WERI-Rb-1 (cell line): ENCODE results near the gene FRA10AC1.

Experiments
- DNase-seq: peaks from one replicate; pipeline ENCODE4 v3.0.0-alpha.2; 2020
- H3K27ac ChIP-seq: fragments of 250-450 bp; sonication (Bioruptor Pico); 2 replicates; pipeline ENCODE4 v1.5.1; 2020; ENCODE audit warnings: mild to moderate bottlenecking, moderate library complexity
- H3K27me3 ChIP-seq: fragments of 250-450 bp; sonication (Bioruptor Pico); 2 replicates; pipeline ENCODE4 v1.5.1; 2021; ENCODE audit warnings: mild to moderate bottlenecking, low read depth, moderate library complexity; ENCODE audit not compliant: insufficient read depth, severe bottlenecking
- H3K36me3 ChIP-seq: fragments of 250-450 bp; sonication (Bioruptor Pico); 2 replicates; pipeline ENCODE4 v1.5.1; 2020; ENCODE audit warnings: mild to moderate bottlenecking, moderate library complexity
- H3K4me3 ChIP-seq: 2 replicates; pipeline ENCODE4 v1.5.1; 2011; ENCODE audit warnings: low read depth, mild to moderate bottlenecking, control low read depth, low read length
- H3K9me3 ChIP-seq: fragments of 250-450 bp; sonication (Bioruptor Pico); 2 replicates; pipeline ENCODE4 v1.5.1; 2021; ENCODE audit warnings: mild to moderate bottlenecking, moderate library complexity; ENCODE audit not compliant: severe bottlenecking
- CTCF ChIP-seq: IDR thresholded peaks from 2 replicates; pipeline ENCODE4 v1.5.1; 2011; ENCODE audit warnings: low read depth, mild to moderate bottlenecking, control low read depth, inconsistent platforms, low read length

FRA10AC1 gene

GRCh38 chr10:93702210-93703001 is at the start of gene FRA10AC1:
FRA10AC1 (minus strand) TSS chr10:93702592; CDS start chr10:93700106, 2,486 bp downstream.
- Histone ChIP-seq H3K27ac (peak within 1 kb of the TSS; percentile 82), H3K36me3 (peaks cover under 1% of the 10 kb centered on the region; the same call in 1 of the 2 replicates), H3K4me3 (peak within 1 kb of the TSS; percentile 83), H3K9me3 (no peaks in the 10 kb centered on the region), H3K27me3 (no peaks in the 10 kb centered on the region)
- peak; percentile 95 for DNase-seq
- peak; percentile 64 for TF ChIP-seq CTCF

DNA sequence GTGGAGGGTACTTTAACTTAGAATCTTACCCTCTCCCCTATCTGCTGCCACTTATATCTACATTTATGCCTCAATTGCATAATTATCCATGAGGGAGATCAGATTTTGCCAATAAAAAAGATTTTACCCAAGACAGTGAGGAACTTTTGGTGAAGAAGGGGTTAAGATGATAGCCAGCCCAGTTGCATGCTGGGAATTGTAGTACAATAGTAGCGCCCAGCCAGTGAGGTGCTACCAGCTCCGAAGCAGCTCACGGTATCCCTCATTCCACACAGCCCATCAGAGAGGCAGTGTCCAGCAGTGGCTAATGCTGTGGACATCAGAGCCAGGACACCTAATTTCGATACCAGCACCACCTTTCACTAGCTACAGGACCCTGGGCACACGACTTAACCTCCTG is 49.4 kb upstream of the FRA10AC1 start:
- Histone ChIP-seq H3K9me3 (no peaks in the 10 kb centered on the region), H3K27me3 (no peaks in the 10 kb centered on the region), H3K27ac (no peak overlapping the region), H3K36me3 (no peaks in the 10 kb centered on the region), H3K4me3 (no peak overlapping the region)
- no peak for TF ChIP-seq CTCF
- DNase-seq: peak; percentile 27

GRCh38 chr10:93751124-93751523 is 48.7 kb upstream of the FRA10AC1 start:
- TF ChIP-seq CTCF: no peak
- no peaks in the 10 kb centered on the region for H3K9me3 ChIP-seq
- no peak overlapping the region for H3K4me3 ChIP-seq
- no peaks in the 10 kb centered on the region for H3K27me3 ChIP-seq
- H3K36me3 ChIP-seq: no peaks in the 10 kb centered on the region
- H3K27ac ChIP-seq: no peak overlapping the region
- DNase-seq: no peak

DNA sequence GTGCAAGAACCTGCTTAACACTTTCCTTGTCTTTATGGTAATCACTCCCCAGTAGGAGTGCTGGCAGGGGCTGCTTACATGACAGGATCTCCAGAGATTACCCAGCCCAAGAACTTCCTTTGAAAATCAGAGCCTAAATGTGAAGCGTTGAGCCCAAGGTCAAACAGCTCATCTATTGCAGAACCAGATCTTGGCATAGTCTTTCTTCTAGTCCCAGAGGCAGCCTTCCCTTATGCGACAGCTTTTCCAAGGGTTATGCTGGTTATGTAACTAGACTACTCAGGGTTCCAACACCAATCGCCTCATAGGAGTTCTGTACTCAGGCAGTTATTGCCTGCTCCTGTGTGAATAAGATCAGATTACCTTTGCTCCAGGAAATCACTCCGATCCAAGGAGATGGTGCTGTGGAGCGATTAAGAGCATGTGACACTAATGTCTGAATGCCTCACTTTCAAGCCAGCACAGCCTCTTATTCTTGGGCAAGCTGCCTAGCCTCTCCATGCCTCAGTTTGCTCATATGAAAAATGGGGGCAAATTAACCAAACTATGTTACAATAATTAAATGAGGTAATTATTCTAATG is 46.9 kb upstream of the FRA10AC1 start:
- TF ChIP-seq CTCF: no peak
- no peaks in the 10 kb centered on the region for H3K9me3 ChIP-seq
- H3K36me3 ChIP-seq: no peaks in the 10 kb centered on the region
- H3K27me3 ChIP-seq: no peaks in the 10 kb centered on the region
- no peak for DNase-seq
- no peak overlapping the region for H3K4me3 ChIP-seq
- no peak overlapping the region for H3K27ac ChIP-seq

DNA sequence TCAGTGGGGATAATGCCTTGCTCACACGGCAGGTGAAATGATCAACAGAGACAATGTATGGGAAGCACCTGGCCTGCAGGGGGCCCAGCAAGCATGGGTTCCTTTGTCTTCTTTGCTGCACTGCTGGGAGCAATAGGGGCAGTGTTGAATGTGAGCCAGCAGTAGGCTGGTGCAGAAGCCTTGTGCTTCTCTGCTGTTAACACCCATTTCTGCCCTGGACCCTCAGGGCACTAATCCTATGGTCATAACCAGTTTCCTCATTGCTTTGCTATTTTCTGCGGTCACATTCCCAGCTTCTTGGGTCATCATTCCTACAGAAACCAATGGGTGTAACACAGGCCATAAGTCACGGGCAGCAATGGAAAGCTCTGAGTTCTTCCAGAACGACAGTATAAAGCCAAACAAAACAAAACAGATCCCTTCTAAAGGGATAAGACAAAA is 44.5 kb upstream of the FRA10AC1 start:
- peak; percentile 89 for TF ChIP-seq CTCF
- Histone ChIP-seq H3K4me3 (no peak overlapping the region), H3K9me3 (no peaks in the 10 kb centered on the region), H3K27me3 (no peaks in the 10 kb centered on the region), H3K27ac (no peak overlapping the region), H3K36me3 (no peaks in the 10 kb centered on the region)
- peak; percentile 75 for DNase-seq
